Posterior vena cava (tissue), 2 donors: ENCODE measurements around the gene TRPV4. TPM values are rescaled to one million over a fixed set of nuclear protein-coding genes. Genes with fewer than 3 reads are reported as not detected.

Experiments
- DNase-seq: peaks from one replicate; pipeline ENCODE4 v3.0.0-alpha.2; 2020; ENCODE audit warnings: low spot score
- intact Hi-C, 2 donors: fragments of 100-400 bp; cut with DNase I; formaldehyde crosslinking; loops; one replicate each; pipeline versions ENCODE4 v1.14.1 to v1.14.2; 2022 to 2023
- long read RNA-seq, 2 donors: library from polyadenylated mRNA; unstranded; transcript quantifications; one replicate each; pipeline ENCODE4 v2.0.0, GENCODE V29; 2020 to 2021
- total RNA-seq, 2 donors: library from RNA; stranded (reverse); fragmentation: NEBNext Ultra II Directional; extraction: Animal tissue kit (Norgen Biotek cat#: 25700); gene quantifications; one replicate each; pipeline ENCODE4 v1.2.1, GENCODE V29; 2021
- donor health status: DM: yes; HTN: yes; CAD: no.
- donor health status: DM: yes; HTN: yes; CAD: no.

Gene TRPV4
- 1 to 10 TPM; 1.1 to 2.0 TPM for total RNA-seq
- long read RNA-seq, donor 1, partial matches to known transcripts: 0 of 1 reads
- long read RNA-seq, donor 1, other reads (novel, unspliced or antisense): 1 of 1 reads
- long read RNA-seq, donor 2, partial matches to known transcripts: 5 of 5 reads
- long read RNA-seq, donor 2, other reads (novel, unspliced or antisense): 0 of 5 reads

DNA sequence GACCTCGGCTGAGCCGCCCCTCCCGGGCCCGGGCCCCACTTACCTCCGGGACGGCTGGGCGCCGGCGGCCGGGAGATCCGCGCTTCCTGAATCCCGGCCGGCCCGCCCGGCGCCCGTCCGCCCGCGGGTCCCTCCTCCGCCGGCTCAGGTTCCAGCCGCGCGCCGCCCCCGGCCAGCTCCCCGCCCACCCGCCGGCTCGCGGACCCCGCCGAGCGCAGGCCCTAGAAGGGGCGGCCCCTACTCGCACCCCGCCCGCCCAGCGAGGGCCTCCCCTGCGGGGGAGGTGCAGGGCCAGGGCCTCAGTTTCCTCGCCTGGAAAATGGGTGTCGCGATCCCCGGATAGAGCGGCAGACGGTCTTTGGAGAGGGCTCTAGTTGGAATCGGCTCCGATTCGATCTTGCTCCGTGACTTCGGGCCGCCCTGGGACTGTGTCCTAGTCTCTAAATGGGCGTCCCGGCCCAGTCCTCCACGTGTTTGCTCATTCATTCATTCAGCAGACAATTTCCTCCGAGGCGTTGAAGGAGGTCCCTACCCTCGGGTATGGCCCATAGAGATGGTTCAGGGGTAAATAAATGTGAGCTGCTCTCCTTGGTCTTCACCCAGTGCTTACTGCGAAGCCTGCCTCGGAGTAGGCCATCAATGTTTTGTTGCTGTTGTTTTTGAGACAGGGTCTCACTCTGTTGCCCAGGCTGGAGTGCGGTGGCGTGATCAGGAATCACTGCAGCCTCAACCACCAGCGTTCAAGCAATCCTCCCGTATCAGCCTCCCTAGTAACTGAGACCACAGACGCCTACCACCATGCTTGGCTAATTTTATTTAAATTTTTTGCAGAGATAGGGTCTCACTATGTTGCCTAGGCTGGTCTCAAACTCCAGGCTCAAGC is at the start of gene TRPV4:
TRPV4 (minus strand) TSS at position 92 of the 883 bp plus-strand sequence. CDS start 18,602 bp downstream, outside the sequence.
- DNase-seq: no peak
- intact Hi-C loops: no loop called here

GRCh38 chr12:109881752-109882151 is 48.6 kb upstream of the TRPV4 start:
- intact Hi-C loops: loop anchor here in 1 of 2 donors (10.0 kb wide), 1 partner anchor 77 kb away; no protein-coding TSS in a partner anchor
- DNase-seq: no peak

DNA sequence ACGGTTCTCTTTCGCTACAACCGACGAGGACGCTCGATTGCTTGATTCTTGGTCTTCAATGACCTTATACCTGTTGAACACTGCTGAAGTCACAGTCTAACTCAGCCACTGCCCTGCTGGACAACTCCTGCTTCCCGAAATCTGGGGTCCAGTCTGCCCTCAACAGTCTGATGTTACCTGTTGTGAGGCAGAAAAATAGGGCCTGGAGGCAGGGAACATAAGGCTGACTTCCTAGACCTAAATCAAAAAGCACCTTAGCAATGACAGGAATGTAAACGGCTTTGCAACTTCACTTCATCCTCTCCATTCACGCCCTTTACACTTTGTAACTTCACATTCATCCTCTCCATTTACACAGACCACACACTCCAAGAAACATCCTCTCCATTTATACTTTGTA is 47.7 kb upstream of the TRPV4 start:
- intact Hi-C loops: loop anchor here in 1 of 2 donors (10.0 kb wide), 1 partner anchor 76 kb away; no protein-coding TSS in a partner anchor
- no peak for DNase-seq

GRCh38 chr12:109880043-109880931 is 47.1 kb upstream of the TRPV4 start, which contains the start of gene GLTP:
GLTP (minus strand) TSS chr12:109880541; CDS start chr12:109880374, 167 bp downstream.
- intact Hi-C loops: loop anchor here in 1 of 2 donors (10.0 kb wide), 1 partner anchor 75 kb away; no protein-coding TSS in a partner anchor
- DNase-seq: peak; percentile 95

GRCh38 chr12:109879351-109880042 is 46.3 kb upstream of the TRPV4 start:
- no peak for DNase-seq

GRCh38 chr12:109878749-109879148 is 45.6 kb upstream of the TRPV4 start:
- intact Hi-C loops: loop anchor here in 1 of 2 donors (10.0 kb wide), 1 partner anchor 74 kb away; no protein-coding TSS in a partner anchor
- no peak for DNase-seq

More at GRCh38 chr12:109879351-109880042, 46.3 kb upstream of the TRPV4 start:
- intact Hi-C loops: loop anchor here (10.0 kb wide), 1 partner anchor 75 kb away; no protein-coding TSS in a partner anchor

- DNase-seq: no peak
- intact Hi-C loops: loop anchor here in 1 of 2 donors (10.0 kb wide), 1 partner anchor 73 kb away; no protein-coding TSS in a partner anchor
These were observed 45.0 kb upstream of the TRPV4 start for GRCh38 chr12:109878247-109878625.

GRCh38 chr12:109877504-109878246 is 44.5 kb upstream of the TRPV4 start:
- intact Hi-C loops: loop anchor here in 1 of 2 donors (10.0 kb wide), 1 partner anchor 73 kb away; no protein-coding TSS in a partner anchor
- DNase-seq: no peak

GRCh38 chr12:109876406-109876805 is 43.2 kb upstream of the TRPV4 start:
- intact Hi-C loops: loop anchor here in 1 of 2 donors (10.0 kb wide), 1 partner anchor 72 kb away; no protein-coding TSS in a partner anchor
- DNase-seq: no peak

GRCh38 chr12:109875572-109876131 is 42.5 kb upstream of the TRPV4 start:
- DNase-seq: no peak
- intact Hi-C loops: loop anchor here in 1 of 2 donors (10.0 kb wide), 1 partner anchor 71 kb away; no protein-coding TSS in a partner anchor

DNA sequence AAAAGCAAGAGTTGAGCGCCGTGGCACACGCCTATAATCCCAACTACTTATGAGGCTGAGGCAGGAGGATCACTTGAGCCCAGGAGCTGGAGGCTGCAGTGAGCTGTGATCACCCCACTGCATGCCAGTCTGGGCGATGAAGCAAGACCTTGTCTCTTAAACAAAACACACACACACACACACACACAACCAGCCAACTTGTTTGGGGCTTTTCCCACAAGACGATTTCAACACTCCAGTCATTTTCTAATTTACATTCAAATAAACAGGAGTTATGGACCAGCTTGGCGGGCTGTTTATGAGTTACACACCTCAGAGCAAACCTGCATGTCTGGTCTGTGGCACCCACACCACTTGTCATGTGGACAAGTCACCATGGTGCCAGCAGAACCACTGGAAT is 40.5 kb upstream of the TRPV4 start:
- DNase-seq: no peak
- intact Hi-C loops: loop anchor here in 1 of 2 donors (10.0 kb wide), 1 partner anchor 69 kb away; no protein-coding TSS in a partner anchor

GRCh38 chr12:109871668-109872314 is 38.6 kb upstream of the TRPV4 start:
- DNase-seq: no peak
- intact Hi-C loops: loop anchor here in 1 of 2 donors (10.0 kb wide), 1 partner anchor 67 kb away; no protein-coding TSS in a partner anchor

DNA sequence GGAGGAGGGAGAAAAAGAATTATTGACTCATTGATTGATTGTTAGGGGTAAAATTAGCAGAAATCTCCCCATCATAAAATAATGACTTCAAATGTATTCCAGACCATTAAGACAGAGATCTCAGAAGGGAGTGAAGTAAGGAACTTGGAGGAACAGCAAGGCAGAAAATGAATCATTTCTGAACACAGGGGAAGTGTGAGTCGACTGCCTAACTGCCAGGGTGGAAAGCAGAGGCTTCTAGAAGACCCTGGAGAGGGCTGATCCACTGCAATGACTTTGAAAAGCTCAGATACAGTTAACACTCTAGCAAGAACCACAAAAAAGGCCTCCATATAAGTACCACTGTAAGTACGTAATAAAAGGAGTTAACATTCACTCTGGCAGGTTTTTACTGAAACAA is 37.5 kb upstream of the TRPV4 start:
- intact Hi-C loops: loop anchor here in 1 of 2 donors (10.0 kb wide), 1 partner anchor 66 kb away; no protein-coding TSS in a partner anchor
- DNase-seq: no peak

- intact Hi-C loops: no loop called here
- no peak for DNase-seq
These were observed 35.2 kb upstream of the TRPV4 start for GRCh38 chr12:109868182-109869051.

DNA sequence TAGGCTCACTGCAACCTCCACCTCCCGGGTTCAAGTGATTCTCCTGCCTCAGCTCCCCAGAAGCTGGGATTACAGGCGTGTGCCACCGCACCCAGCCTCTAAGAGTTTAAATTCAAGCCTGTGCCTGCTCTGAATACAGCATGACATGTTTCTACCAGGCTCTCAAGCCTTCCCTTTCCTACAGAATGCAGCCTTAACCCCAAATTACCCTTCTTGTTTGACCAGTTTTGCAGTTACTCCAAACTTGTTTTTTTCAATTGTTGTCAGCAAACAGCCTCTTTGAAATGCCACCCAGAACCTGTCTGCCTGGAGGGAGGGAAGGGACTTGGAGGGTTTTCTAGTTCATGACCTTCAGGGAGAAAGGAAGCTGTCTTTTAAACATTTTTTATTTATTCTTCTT is 31.7 kb upstream of the TRPV4 start:
- intact Hi-C loops: no loop called here
- no peak for DNase-seq
